Transverse colon (tissue), 4 donors: ENCODE data around the gene AMIGO1.

Experiments used
- EP300 ChIP-seq: sonication (generic); formaldehyde crosslinking; IDR thresholded peaks from one replicate; pipeline ENCODE4 v1.6.1; 2017; ENCODE audit warnings: antibody characterized with exemption, low read depth
- POLR2A ChIP-seq: fragments of 450-650 bp; IDR thresholded peaks from one replicate; pipeline ENCODE4 v1.6.1; 2016; ENCODE audit warnings: antibody characterized with exemption, mild to moderate bottlenecking, moderate library complexity
- POLR2AphosphoS5 ChIP-seq, 3 donors: sonication (generic); formaldehyde crosslinking; IDR thresholded peaks; one replicate each; pipeline ENCODE4 v1.6.1; 2016; ENCODE audit warnings: antibody characterized with exemption in 3 of 3
- TF ChIP-seq, protein P1 (sequence below), 5 experiments: fragments of 200-600 bp in 3 of 5; fragments of 450-650 bp in 2 of 5; sonication (generic) in 3 of 5; IDR thresholded peaks; 1 replicate in 2 of 5; 2 replicates in 3 of 5; pipeline ENCODE4 v1.5.1; 2016 to 2017; ENCODE audit warnings: antibody characterized with exemption in 5 of 5, inconsistent platforms in 3 of 5, mild to moderate bottlenecking in 2 of 5, moderate library complexity in 1 of 5

DNA sequence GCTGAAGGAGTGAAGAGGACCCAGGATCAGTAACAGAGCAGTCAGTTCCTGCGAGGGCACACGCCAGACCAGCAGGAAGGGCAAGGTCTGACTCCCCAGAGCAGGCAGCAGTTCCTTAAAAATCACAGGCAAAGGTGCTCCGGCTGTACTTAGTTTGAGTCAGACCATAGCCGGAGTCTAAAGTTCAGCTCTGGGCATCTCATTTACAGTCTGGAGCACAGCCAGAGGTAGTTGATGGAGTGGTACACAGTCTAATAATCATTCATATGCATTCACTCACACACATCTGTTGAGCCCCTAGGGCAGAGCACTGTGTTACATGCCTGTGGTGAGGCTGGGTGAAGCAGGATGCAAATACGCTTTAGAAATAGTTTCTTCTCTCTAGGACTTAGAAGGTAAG, 7.3 kb upstream of the AMIGO1 start:
- TF ChIP-seq, protein P1, sequence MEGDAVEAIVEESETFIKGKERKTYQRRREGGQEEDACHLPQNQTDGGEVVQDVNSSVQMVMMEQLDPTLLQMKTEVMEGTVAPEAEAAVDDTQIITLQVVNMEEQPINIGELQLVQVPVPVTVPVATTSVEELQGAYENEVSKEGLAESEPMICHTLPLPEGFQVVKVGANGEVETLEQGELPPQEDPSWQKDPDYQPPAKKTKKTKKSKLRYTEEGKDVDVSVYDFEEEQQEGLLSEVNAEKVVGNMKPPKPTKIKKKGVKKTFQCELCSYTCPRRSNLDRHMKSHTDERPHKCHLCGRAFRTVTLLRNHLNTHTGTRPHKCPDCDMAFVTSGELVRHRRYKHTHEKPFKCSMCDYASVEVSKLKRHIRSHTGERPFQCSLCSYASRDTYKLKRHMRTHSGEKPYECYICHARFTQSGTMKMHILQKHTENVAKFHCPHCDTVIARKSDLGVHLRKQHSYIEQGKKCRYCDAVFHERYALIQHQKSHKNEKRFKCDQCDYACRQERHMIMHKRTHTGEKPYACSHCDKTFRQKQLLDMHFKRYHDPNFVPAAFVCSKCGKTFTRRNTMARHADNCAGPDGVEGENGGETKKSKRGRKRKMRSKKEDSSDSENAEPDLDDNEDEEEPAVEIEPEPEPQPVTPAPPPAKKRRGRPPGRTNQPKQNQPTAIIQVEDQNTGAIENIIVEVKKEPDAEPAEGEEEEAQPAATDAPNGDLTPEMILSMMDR (IDR thresholded peaks at IDR 0.05): no peak
- no peak for TF ChIP-seq EP300
- TF ChIP-seq POLR2A: no peak
- TF ChIP-seq POLR2AphosphoS5 (IDR thresholded peaks at IDR 0.05): peak in 1 of 3 donors; percentile 13
